GM12874 (cell line): ENCODE data around the gene PCNX3.

Experiments used
- TF ChIP-seq, protein P1 (sequence below): IDR thresholded peaks from 2 replicates; pipeline ENCODE4 v1.5.1; 2011; ENCODE audit warnings: low read depth, mild to moderate bottlenecking, control low read depth, low read length, moderate library complexity; ENCODE audit not compliant: insufficient read depth

Gene PCNX3

DNA sequence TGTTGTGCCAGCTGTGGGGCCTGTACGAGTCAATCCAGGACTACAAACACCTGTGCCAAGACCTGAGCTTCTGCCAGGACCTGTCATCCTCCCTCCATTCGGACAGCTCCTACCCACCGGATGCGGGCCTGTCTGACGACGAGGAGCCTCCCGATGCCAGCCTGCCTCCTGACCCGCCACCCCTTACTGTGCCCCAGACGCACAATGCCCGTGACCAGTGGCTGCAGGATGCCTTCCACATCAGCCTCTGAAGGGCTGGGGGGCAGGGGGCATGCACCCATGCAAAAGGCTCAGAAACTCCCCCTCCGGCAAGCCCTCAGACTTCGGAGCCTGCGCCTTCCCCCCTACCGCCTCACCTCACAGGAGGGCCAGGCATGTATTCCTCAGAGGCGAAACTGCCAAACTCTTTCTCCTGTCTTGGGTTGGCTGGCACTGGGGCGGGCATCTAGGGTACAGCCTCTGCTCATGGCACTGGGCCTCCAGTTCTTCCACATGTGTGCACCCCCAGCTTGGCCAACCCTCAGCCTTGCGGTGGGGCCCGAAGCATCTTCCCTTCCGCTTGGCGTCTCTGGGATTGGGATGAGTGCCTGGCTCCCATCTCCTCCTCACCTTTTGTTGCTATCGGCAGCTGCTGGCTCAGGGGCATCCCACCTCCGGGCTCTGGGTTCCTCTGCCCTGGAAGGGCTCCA is 42.0 kb upstream of the PCNX3 start:
- TF ChIP-seq, protein P1, sequence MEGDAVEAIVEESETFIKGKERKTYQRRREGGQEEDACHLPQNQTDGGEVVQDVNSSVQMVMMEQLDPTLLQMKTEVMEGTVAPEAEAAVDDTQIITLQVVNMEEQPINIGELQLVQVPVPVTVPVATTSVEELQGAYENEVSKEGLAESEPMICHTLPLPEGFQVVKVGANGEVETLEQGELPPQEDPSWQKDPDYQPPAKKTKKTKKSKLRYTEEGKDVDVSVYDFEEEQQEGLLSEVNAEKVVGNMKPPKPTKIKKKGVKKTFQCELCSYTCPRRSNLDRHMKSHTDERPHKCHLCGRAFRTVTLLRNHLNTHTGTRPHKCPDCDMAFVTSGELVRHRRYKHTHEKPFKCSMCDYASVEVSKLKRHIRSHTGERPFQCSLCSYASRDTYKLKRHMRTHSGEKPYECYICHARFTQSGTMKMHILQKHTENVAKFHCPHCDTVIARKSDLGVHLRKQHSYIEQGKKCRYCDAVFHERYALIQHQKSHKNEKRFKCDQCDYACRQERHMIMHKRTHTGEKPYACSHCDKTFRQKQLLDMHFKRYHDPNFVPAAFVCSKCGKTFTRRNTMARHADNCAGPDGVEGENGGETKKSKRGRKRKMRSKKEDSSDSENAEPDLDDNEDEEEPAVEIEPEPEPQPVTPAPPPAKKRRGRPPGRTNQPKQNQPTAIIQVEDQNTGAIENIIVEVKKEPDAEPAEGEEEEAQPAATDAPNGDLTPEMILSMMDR, result no peak

- TF ChIP-seq, protein P1, result peak; percentile 84
These were observed 41.3 kb upstream of the PCNX3 start for GRCh38 chr11:65574109-65574810.

DNA sequence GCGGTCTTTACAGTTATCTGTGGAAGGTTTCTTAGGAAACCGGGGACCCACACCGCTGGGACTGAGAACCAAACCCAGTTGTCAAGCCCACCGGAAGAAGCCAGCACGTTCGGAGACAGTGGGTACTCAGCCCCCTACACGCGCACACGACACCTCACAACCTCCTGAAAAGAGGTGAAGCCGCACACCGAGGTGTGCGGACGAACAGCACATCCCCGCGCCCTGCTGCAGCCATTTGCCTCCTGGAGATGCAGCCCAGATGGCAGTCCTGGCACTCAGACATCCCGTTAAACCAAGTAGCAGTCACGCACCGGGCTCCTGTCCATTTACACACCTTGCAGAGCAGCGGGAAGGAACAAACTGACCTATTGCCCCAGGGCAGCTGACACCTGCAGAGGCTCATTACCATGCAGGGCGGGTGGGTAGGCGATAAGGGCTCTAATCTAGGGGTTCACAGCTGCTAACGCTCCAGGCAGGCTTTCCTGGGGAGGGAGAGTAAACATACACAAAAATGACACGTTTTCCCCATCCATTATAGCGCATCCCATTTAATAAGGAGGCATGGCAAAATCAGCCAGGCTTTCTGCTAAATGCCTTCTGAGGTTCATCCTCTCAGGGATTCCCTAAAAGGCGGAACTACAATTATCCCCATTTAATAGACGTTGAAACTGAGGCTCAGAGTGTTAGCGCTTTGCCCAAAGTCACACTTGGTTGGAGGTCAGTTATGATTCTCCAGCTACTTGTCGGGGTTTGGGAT is 40.6 kb upstream of the PCNX3 start:
- TF ChIP-seq, protein P1, result no peak

DNA sequence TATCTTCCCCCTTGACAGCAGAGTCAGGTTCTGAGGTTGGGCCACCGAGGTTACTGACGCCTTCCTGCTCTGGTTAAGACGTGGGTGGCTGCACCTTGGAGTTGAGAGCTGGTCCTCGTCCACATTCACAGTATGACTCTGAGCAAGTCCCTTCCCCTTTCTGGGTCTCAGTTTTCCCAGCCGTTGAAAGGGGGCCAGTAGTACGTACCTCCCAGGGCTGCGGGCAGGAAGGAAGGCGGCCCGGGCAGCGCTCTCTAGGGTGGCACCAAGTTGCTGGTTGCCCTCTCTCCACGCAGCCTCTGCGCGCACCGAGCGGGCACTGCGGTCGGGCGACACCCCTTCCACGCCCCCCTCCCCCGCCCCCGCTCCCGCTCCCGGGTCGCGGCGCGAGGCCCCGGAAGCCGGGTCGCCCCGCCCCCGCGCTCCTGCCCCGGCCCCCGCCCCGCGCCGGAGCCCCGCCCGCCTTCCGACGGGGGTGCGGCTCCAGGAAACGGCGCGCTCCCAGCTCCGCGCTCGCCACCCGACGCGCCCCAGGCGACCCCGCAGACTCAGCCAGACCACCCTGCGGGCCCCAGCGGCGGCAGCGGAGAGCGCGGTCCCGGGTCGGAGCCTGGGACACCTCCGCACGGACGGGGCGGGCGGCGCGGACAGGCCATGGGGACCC is 39.9 kb upstream of the PCNX3 start, which contains the start of gene EHBP1L1:
Gene EHBP1L1 (plus strand): TSS at position 486 of the 664 bp plus-strand sequence. CDS start 250 bp downstream, outside the sequence.
- TF ChIP-seq, protein P1, result no peak

DNA sequence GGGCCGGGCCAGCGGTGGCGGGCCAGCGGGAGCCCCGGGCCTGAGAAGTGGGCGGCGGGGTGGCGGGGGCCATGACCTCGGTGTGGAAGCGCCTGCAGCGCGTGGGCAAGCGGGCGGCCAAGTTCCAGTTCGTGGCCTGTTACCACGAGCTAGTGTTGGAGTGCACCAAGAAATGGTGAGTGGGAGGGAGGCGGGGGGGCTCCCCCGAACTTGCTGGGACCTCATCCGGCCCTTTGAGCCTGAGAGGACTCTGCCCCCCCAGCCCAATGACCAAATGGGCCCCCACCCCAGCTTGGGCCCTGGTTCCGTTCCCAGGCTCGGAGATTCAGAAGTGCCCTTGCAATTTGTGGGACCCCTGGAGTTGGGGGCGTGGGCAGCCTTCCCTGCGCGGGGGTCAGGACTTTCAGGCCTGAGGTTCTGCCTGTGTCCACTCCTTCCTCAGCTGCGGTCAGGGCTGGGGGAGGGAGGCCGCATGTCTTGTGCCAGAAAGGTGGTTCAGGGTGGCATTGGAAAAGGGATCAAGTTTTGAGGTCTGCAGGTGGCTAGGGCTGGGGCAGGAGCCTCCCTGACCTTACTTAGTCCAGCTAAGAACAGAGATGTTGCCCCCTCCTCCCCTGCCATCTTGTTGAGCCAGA is 39.2 kb upstream of the PCNX3 start:
- TF ChIP-seq, protein P1, result no peak

- TF ChIP-seq, protein P1, result no peak
These were observed 38.5 kb upstream of the PCNX3 start for GRCh38 chr11:65576867-65577755.
